Measurements from ENCODE around the gene HTT-AS.

Gene HTT-AS

GRCh38 chr4:3083732-3084131, 9.4 kb upstream of the HTT-AS start:
- no peak for TF ChIP-seq POLR2AphosphoS5 (IDR thresholded peaks at IDR 0.05; ENCODE audit: low read depth, low read length)
- TF ChIP-seq FOXP2 (optimal IDR thresholded peaks at IDR 0.05; ENCODE audit: borderline replicate concordance, extremely low read depth, extremely low read length, insufficient read depth): no peak
- TF ChIP-seq TAF1 (IDR thresholded peaks at IDR 0.05; ENCODE audit: borderline replicate concordance, insufficient read depth, low read length): no peak
- TF ChIP-seq SIN3A (IDR thresholded peaks at IDR 0.05; ENCODE audit: borderline replicate concordance, insufficient read depth, low read length): no peak
- TF ChIP-seq, protein P1, sequence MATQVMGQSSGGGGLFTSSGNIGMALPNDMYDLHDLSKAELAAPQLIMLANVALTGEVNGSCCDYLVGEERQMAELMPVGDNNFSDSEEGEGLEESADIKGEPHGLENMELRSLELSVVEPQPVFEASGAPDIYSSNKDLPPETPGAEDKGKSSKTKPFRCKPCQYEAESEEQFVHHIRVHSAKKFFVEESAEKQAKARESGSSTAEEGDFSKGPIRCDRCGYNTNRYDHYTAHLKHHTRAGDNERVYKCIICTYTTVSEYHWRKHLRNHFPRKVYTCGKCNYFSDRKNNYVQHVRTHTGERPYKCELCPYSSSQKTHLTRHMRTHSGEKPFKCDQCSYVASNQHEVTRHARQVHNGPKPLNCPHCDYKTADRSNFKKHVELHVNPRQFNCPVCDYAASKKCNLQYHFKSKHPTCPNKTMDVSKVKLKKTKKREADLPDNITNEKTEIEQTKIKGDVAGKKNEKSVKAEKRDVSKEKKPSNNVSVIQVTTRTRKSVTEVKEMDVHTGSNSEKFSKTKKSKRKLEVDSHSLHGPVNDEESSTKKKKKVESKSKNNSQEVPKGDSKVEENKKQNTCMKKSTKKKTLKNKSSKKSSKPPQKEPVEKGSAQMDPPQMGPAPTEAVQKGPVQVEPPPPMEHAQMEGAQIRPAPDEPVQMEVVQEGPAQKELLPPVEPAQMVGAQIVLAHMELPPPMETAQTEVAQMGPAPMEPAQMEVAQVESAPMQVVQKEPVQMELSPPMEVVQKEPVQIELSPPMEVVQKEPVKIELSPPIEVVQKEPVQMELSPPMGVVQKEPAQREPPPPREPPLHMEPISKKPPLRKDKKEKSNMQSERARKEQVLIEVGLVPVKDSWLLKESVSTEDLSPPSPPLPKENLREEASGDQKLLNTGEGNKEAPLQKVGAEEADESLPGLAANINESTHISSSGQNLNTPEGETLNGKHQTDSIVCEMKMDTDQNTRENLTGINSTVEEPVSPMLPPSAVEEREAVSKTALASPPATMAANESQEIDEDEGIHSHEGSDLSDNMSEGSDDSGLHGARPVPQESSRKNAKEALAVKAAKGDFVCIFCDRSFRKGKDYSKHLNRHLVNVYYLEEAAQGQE (IDR thresholded peaks at IDR 0.05; ENCODE audit: insufficient read depth in 1 of 2, low read depth in 2 of 2, low read length in 2 of 2): no peak

DNA sequence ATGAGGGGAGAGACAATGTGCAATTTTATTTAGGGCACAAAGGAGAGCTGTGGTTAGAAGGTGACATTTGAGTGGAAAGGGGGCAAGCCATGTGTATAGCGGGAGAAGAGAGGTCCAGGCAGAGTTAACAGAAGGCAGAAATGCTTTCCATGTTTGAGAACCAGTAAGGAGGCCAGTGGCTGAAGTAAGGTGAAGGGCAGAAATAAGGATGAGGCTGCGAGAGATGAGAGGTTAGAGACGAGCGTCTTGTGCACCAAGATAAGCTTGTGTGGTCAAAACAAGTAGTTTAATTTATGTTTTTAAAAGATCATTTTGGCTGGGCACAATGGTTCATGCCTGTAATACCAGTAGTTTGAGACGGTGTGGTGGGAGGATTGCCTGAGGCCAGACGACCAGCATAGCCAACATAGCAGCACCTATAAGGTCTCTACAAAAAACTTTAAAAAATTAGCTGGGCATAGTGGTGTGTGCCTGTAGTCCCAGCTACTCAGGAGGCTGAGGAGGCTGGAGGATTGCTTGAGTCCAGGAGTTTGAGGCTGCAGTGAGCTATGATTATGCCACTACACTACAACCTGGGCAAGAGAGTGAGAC, 8.7 kb upstream of the HTT-AS start:
- no peak for TF ChIP-seq POLR2AphosphoS5 (IDR thresholded peaks at IDR 0.05; ENCODE audit: low read depth, low read length)
- no peak for TF ChIP-seq SIN3A (IDR thresholded peaks at IDR 0.05; ENCODE audit: borderline replicate concordance, insufficient read depth, low read length)
- no peak for TF ChIP-seq FOXP2 (optimal IDR thresholded peaks at IDR 0.05; ENCODE audit: borderline replicate concordance, extremely low read depth, extremely low read length, insufficient read depth)
- TF ChIP-seq, protein P1 (IDR thresholded peaks at IDR 0.05; ENCODE audit: insufficient read depth in 1 of 2, low read depth in 2 of 2, low read length in 2 of 2): no peak
- TF ChIP-seq TAF1 (IDR thresholded peaks at IDR 0.05; ENCODE audit: borderline replicate concordance, insufficient read depth, low read length): no peak

GRCh38 chr4:3079694-3080123, 5.4 kb upstream of the HTT-AS start:
- TF ChIP-seq TAF1 (IDR thresholded peaks at IDR 0.05; ENCODE audit: borderline replicate concordance, insufficient read depth, low read length) (no peak), SIN3A (IDR thresholded peaks at IDR 0.05; ENCODE audit: borderline replicate concordance, insufficient read depth, low read length) (no peak), POLR2AphosphoS5 (IDR thresholded peaks at IDR 0.05; ENCODE audit: low read depth, low read length) (no peak), FOXP2 (optimal IDR thresholded peaks at IDR 0.05; ENCODE audit: borderline replicate concordance, extremely low read depth, extremely low read length, insufficient read depth) (no peak)
- TF ChIP-seq, protein P1 (IDR thresholded peaks at IDR 0.05; ENCODE audit: insufficient read depth in 1 of 2, low read depth in 2 of 2, low read length in 2 of 2): no peak

DNA sequence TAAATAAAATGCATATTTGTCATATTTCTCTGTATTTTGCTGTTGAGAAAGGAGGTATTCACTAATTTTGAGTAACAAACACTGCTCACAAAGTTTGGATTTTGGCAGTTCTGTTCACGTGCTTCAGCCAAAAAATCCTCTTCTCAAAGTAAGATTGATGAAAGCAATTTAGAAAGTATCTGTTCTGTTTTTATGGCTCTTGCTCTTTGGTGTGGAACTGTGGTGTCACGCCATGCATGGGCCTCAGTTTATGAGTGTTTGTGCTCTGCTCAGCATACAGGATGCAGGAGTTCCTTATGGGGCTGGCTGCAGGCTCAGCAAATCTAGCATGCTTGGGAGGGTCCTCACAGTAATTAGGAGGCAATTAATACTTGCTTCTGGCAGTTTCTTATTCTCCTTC, 3.5 kb upstream of the HTT-AS start:
- TF ChIP-seq SIN3A (IDR thresholded peaks at IDR 0.05; ENCODE audit: borderline replicate concordance, insufficient read depth, low read length) (no peak), POLR2AphosphoS5 (IDR thresholded peaks at IDR 0.05; ENCODE audit: low read depth, low read length) (no peak), TAF1 (IDR thresholded peaks at IDR 0.05; ENCODE audit: borderline replicate concordance, insufficient read depth, low read length) (no peak), FOXP2 (optimal IDR thresholded peaks at IDR 0.05; ENCODE audit: borderline replicate concordance, extremely low read depth, extremely low read length, insufficient read depth) (no peak)
- TF ChIP-seq, protein P1 (IDR thresholded peaks at IDR 0.05; ENCODE audit: insufficient read depth in 1 of 2, low read depth in 2 of 2, low read length in 2 of 2): no peak

Data from PFSK-1 (cell line).